GM12891 (cell line): ENCODE data around the gene PADI6.
"Not testable (repeated sequence)": the region's sequence is repeated elsewhere in the genome, so short reads cannot be mapped to it uniquely, and the experiment has no call there.

Experiments
- DNase-seq: peaks from one replicate; pipeline ENCODE4 v3.0.0; 2011; ENCODE audit warnings: low spot score; ENCODE audit not compliant: insufficient read length
- FAIRE-seq: peaks from 2 replicates; lab custom pipeline; 2011; peaks lifted over from hg19 to GRCh38; lab: Jason Lieb, UNC
- PAX5 ChIP-seq: IDR thresholded peaks from 2 replicates; pipeline ENCODE4 v1.6.1; 2011; ENCODE audit warnings: low read length, moderate library complexity, mild to moderate bottlenecking; ENCODE audit not compliant: insufficient read depth, severe bottlenecking
- POLR2A ChIP-seq: IDR thresholded peaks from 2 replicates; pipeline ENCODE4 v1.6.1; 2011; ENCODE audit warnings: low read depth, low read length, control low read depth
- POLR2AphosphoS5 ChIP-seq: IDR thresholded peaks from 2 replicates; pipeline ENCODE4 v1.6.1; 2011; ENCODE audit warnings: low read depth, low read length, control low read depth
- POU2F2 ChIP-seq: IDR thresholded peaks from 2 replicates; pipeline ENCODE4 v1.6.1; 2011; ENCODE audit warnings: low read depth, mild to moderate bottlenecking, control low read depth, low read length, moderate library complexity
- SPI1 ChIP-seq: IDR thresholded peaks from 2 replicates; pipeline ENCODE4 v1.6.1; 2011; ENCODE audit warnings: low read depth, low read length, control low read depth
- TAF1 ChIP-seq: IDR thresholded peaks from 2 replicates; pipeline ENCODE4 v1.6.1; 2011; ENCODE audit warnings: low read depth, low read length, control low read depth

PADI6 gene

GRCh38 chr1:17400725-17401341, 28.8 kb downstream of the PADI6 start:
- no peak for DNase-seq
- TF ChIP-seq PAX5: no peak
- TF ChIP-seq TAF1: no peak
- TF ChIP-seq SPI1: no peak
- TF ChIP-seq POLR2A: no peak
- no peak for TF ChIP-seq POU2F2
- no peak for FAIRE-seq

GRCh38 chr1:17401841-17402240, 29.8 kb downstream of the PADI6 start:
- TF ChIP-seq POU2F2: no peak
- no peak for TF ChIP-seq SPI1
- TF ChIP-seq POLR2AphosphoS5: no peak
- TF ChIP-seq TAF1: no peak
- no peak for TF ChIP-seq PAX5
- no peak for TF ChIP-seq POLR2A
- FAIRE-seq (no peak), DNase-seq (no peak)

GRCh38 chr1:17403081-17403480, 31.1 kb downstream of the PADI6 start:
- no peak for DNase-seq
- FAIRE-seq: no peak
- TF ChIP-seq SPI1: no peak
- TF ChIP-seq POLR2AphosphoS5: no peak
- no peak for TF ChIP-seq TAF1
- TF ChIP-seq PAX5: no peak
- TF ChIP-seq POLR2A: no peak
- TF ChIP-seq POU2F2: no peak

GRCh38 chr1:17404034-17404684, 32.2 kb downstream of the PADI6 start:
- no peak for DNase-seq
- no peak for FAIRE-seq
- TF ChIP-seq POLR2A (no peak), TAF1 (no peak), SPI1 (no peak), POU2F2 (no peak), POLR2AphosphoS5 (no peak), PAX5 (no peak)

- DNase-seq: no peak
- TF ChIP-seq TAF1 (no peak), POLR2AphosphoS5 (no peak), SPI1 (no peak), PAX5 (no peak), POLR2A (no peak), POU2F2 (no peak)
- no peak for FAIRE-seq
Observed at GRCh38 chr1:17404820-17405219, 32.8 kb downstream of the PADI6 start.

GRCh38 chr1:17405898-17406759, 34.1 kb downstream of the PADI6 start:
- peak; percentile 78 for DNase-seq
- no peak for TF ChIP-seq TAF1
- TF ChIP-seq POLR2A: 0 out of 2 replicates have a peak, but pooled peaks have one; percentile 61
- peak; percentile 62; the same call in 1 of the 2 replicates for TF ChIP-seq POLR2AphosphoS5
- FAIRE-seq: no peak

- FAIRE-seq, DNase-seq: not testable (repeated sequence)
Observed at GRCh38 chr1:17406760-17407475, 34.9 kb downstream of the PADI6 start.

GRCh38 chr1:17407786-17408514, 36.0 kb downstream of the PADI6 start:
- FAIRE-seq, DNase-seq: not testable (repeated sequence)
- TF ChIP-seq POLR2AphosphoS5: 0 out of 2 replicates have a peak, but pooled peaks have one; percentile 12

GRCh38 chr1:17409391-17409811, 37.4 kb downstream of the PADI6 start:
- FAIRE-seq (no peak), DNase-seq (no peak)
- no peak for TF ChIP-seq POU2F2
- TF ChIP-seq TAF1: no peak
- TF ChIP-seq PAX5: no peak
- TF ChIP-seq POLR2A: no peak
- TF ChIP-seq SPI1: no peak
- TF ChIP-seq POLR2AphosphoS5: no peak; the same call in 1 of the 2 replicates
